BE2C (cell line): ENCODE data around the gene ETV2.

Experiments
- DNase-seq: peaks from one replicate; pipeline ENCODE4 v3.0.0-alpha.2; 2020
- H3K27me3 ChIP-seq: fragments of 250-450 bp; sonication (Bioruptor Pico); 2 replicates; pipeline ENCODE4 v1.5.1; 2020; ENCODE audit warnings: mild to moderate bottlenecking
- H3K36me3 ChIP-seq: fragments of 250-450 bp; sonication (Bioruptor Pico); 2 replicates; pipeline ENCODE4 v1.5.1; 2020; ENCODE audit warnings: mild to moderate bottlenecking
- H3K4me1 ChIP-seq: fragments of 250-450 bp; sonication (Bioruptor Pico); 2 replicates; pipeline ENCODE4 v1.5.1; 2020
- H3K4me3 ChIP-seq: 2 replicates; pipeline ENCODE4 v1.5.1; 2011; ENCODE audit warnings: low read depth, low read length
- H3K9me3 ChIP-seq: fragments of 250-450 bp; sonication (Bioruptor Pico); 2 replicates; pipeline ENCODE4 v1.5.1; 2020
- TF ChIP-seq, protein P1 (sequence below): IDR thresholded peaks from 2 replicates; pipeline ENCODE4 v1.5.1; 2012; ENCODE audit warnings: mild to moderate bottlenecking, low read depth, low read length

Gene ETV2

DNA sequence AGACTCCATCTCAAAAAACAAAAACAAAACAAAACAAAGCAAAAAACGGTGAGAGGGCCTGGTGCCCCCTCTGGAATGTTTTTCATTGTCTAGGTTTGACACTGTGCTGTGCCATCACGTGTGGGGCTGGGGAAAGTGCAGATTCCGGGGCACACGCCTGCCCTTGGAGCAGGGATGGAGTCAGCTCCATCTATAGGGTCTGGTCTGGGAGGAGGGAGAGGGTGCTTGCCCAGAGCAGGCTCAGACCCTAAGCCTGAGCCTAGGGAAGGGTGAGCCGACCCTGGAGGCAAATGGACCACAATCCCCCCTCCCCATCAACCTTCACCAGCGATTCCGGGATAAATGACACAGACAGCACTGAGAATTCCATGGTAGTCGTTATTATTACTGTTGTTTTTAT lies 51.9 kb downstream of the ETV2 start:
- TF ChIP-seq, protein P1, sequence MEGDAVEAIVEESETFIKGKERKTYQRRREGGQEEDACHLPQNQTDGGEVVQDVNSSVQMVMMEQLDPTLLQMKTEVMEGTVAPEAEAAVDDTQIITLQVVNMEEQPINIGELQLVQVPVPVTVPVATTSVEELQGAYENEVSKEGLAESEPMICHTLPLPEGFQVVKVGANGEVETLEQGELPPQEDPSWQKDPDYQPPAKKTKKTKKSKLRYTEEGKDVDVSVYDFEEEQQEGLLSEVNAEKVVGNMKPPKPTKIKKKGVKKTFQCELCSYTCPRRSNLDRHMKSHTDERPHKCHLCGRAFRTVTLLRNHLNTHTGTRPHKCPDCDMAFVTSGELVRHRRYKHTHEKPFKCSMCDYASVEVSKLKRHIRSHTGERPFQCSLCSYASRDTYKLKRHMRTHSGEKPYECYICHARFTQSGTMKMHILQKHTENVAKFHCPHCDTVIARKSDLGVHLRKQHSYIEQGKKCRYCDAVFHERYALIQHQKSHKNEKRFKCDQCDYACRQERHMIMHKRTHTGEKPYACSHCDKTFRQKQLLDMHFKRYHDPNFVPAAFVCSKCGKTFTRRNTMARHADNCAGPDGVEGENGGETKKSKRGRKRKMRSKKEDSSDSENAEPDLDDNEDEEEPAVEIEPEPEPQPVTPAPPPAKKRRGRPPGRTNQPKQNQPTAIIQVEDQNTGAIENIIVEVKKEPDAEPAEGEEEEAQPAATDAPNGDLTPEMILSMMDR: no peak
- no peak overlapping the region for H3K4me3 ChIP-seq

GRCh38 chr19:35693835-35694599 lies 52.5 kb downstream of the ETV2 start:
- DNase-seq: peak; percentile 90
- Histone ChIP-seq H3K27me3 (peaks cover 4% of the 10 kb centered on the region; the same call in 1 of the 2 replicates), H3K4me3 (no peak overlapping the region), H3K4me1 (no peaks in the 10 kb centered on the region), H3K36me3 (no peaks in the 10 kb centered on the region), H3K9me3 (no peaks in the 10 kb centered on the region)
- TF ChIP-seq, protein P1: peak; percentile 100

More for the DNA sequence above, 51.9 kb downstream of the ETV2 start:
- Histone ChIP-seq H3K9me3 (no peaks in the 10 kb centered on the region), H3K27me3 (peaks cover 4% of the 10 kb centered on the region; the same call in 1 of the 2 replicates), H3K4me1 (no peaks in the 10 kb centered on the region), H3K36me3 (no peaks in the 10 kb centered on the region)
- DNase-seq: no peak
